Mesenchymal stem cell (in vitro differentiated cells and primary cell): ENCODE data around the gene APCDD1L.
A peak's percentile ranks its signal among the peaks of the same experiment; 100 is the strongest.

Experiments
- DNase-seq: peaks from one replicate; pipeline ENCODE4 v3.0.0-alpha.2; 2013
- H2AFZ ChIP-seq: one replicate; pipeline ENCODE4 v1.6.1; 2013; ENCODE audit warnings: low read depth, mild to moderate bottlenecking, control low read depth, inconsistent platforms, low read length, moderate library complexity
- H2AK5ac ChIP-seq: 2 replicates; pipeline ENCODE4 v1.6.1; 2013; ENCODE audit warnings: low read length, moderate library complexity, mild to moderate bottlenecking, inconsistent platforms; ENCODE audit not compliant: severe bottlenecking
- H2BK120ac ChIP-seq: one replicate; pipeline ENCODE4 v1.6.1; 2013; ENCODE audit warnings: low read depth, mild to moderate bottlenecking, inconsistent platforms, low read length, moderate library complexity
- H2BK12ac ChIP-seq, 2 experiments: one replicate each; pipeline ENCODE4 v1.6.1; 2013; ENCODE audit warnings: inconsistent platforms in 2 of 2, low read length in 2 of 2, mild to moderate bottlenecking in 2 of 2, moderate library complexity in 2 of 2, control low read depth in 1 of 2
- H2BK15ac ChIP-seq: one replicate; pipeline ENCODE4 v1.6.1; 2013; ENCODE audit warnings: mild to moderate bottlenecking, low read depth, inconsistent platforms; ENCODE audit not compliant: poor library complexity, severe bottlenecking
- H2BK5ac ChIP-seq: 2 replicates; pipeline ENCODE4 v1.6.1; 2013; ENCODE audit warnings: low read depth, mild to moderate bottlenecking, low read length, control low read depth, inconsistent platforms; ENCODE audit not compliant: poor library complexity, severe bottlenecking
- H3K14ac ChIP-seq, 2 experiments: one replicate each; pipeline ENCODE4 v1.6.1; 2013; ENCODE audit warnings: inconsistent platforms in 2 of 2, low read length in 2 of 2, control low read depth in 1 of 2, mild to moderate bottlenecking in 1 of 2, moderate library complexity in 1 of 2
- H3K18ac ChIP-seq, 2 experiments: one replicate each; pipeline ENCODE4 v1.6.1; 2013; ENCODE audit warnings: inconsistent platforms in 2 of 2, low read length in 2 of 2, control low read depth in 1 of 2, low read depth in 1 of 2, mild to moderate bottlenecking in 1 of 2
- H3K23ac ChIP-seq, 2 experiments: one replicate each; pipeline ENCODE4 v1.6.1; 2013; ENCODE audit warnings: inconsistent platforms in 2 of 2, low read length in 2 of 2, mild to moderate bottlenecking in 2 of 2, moderate library complexity in 2 of 2, control low read depth in 1 of 2
- H3K27ac ChIP-seq: 2 replicates; pipeline ENCODE4 v1.5.1; 2013; ENCODE audit warnings: mild to moderate bottlenecking, moderate library complexity, low read length, control low read depth, inconsistent platforms; ENCODE audit not compliant: poor library complexity, severe bottlenecking
- H3K27me3 ChIP-seq, 2 experiments: 2 replicates each; pipeline versions ENCODE4 v1.6.1 to v1.7.0; 2013; ENCODE audit warnings: low read length in 2 of 2, mild to moderate bottlenecking in 2 of 2, moderate library complexity in 2 of 2, control low read depth in 1 of 2, inconsistent platforms in 1 of 2; ENCODE audit not compliant: control insufficient read depth in 1 of 2, insufficient read depth in 1 of 2
- H3K36me3 ChIP-seq, 2 experiments: 2 replicates each; pipeline versions ENCODE4 v1.6.1 to v1.7.0; 2013; ENCODE audit warnings: low read length in 2 of 2, control low read depth in 1 of 2, inconsistent platforms in 1 of 2, low read depth in 1 of 2, mild to moderate bottlenecking in 1 of 2; ENCODE audit not compliant: insufficient read depth in 2 of 2, control insufficient read depth in 1 of 2
- H3K4ac ChIP-seq, 2 experiments: one replicate each; pipeline ENCODE4 v1.6.1; 2013; ENCODE audit warnings: inconsistent platforms in 2 of 2, low read length in 2 of 2, mild to moderate bottlenecking in 2 of 2, moderate library complexity in 2 of 2, control low read depth in 1 of 2, low read depth in 1 of 2
- H3K4me1 ChIP-seq: 2 replicates; pipeline ENCODE4 v1.6.1; 2013; ENCODE audit warnings: low read depth, low read length, control low read depth; ENCODE audit not compliant: control insufficient read depth, insufficient read depth
- H3K4me2 ChIP-seq: 2 replicates; pipeline ENCODE4 v1.6.1; 2013; ENCODE audit warnings: low read length, mild to moderate bottlenecking, inconsistent platforms; ENCODE audit not compliant: poor library complexity, severe bottlenecking
- H3K4me3 ChIP-seq, 2 experiments: 2 replicates each; pipeline versions ENCODE4 v1.5.1 to v1.7.0; 2013; ENCODE audit warnings: low read length in 2 of 2, mild to moderate bottlenecking in 2 of 2, control low read depth in 1 of 2, low read depth in 1 of 2; ENCODE audit not compliant: insufficient read depth in 1 of 2
- H3K79me1 ChIP-seq: replicated peaks from 2 replicates; pipeline ENCODE4 v1.6.1; 2013; ENCODE audit warnings: mild to moderate bottlenecking, control low read depth, low read length, inconsistent platforms; ENCODE audit not compliant: poor library complexity, severe bottlenecking
- H3K9ac ChIP-seq: 2 replicates; pipeline ENCODE4 v1.7.0; 2013; ENCODE audit warnings: mild to moderate bottlenecking, low read length, moderate library complexity
- H3K9me3 ChIP-seq: 2 replicates; pipeline ENCODE4 v1.7.0; 2013; ENCODE audit warnings: mild to moderate bottlenecking, low read length; ENCODE audit not compliant: control insufficient read depth
- H4K8ac ChIP-seq: one replicate; pipeline ENCODE4 v1.6.1; 2013; ENCODE audit warnings: inconsistent platforms, mild to moderate bottlenecking, low read length, moderate library complexity
- H4K91ac ChIP-seq: one replicate; pipeline ENCODE4 v1.6.1; 2013; ENCODE audit warnings: mild to moderate bottlenecking, low read length, inconsistent platforms
- WGBS: methylation state at CpG from one replicate; pipeline ENCODE4 v1.1.7; 2013; ENCODE audit warnings: mixed read lengths; 5-methylcytosine and 5-hydroxymethylcytosine counted together

Gene APCDD1L

GRCh38 chr20:58473453-58474425 lies 41.5 kb downstream of the APCDD1L start:
- no peak for DNase-seq
- Histone ChIP-seq H3K4me3 (no peak overlapping the region), H3K4me2 (no peak overlapping the region), H3K36me3 (peaks cover 0 to 3% of the 10 kb centered on the region in 2 experiments), H2AK5ac (no peak overlapping the region), H2BK5ac (no peak overlapping the region), H3K9me3 (peaks cover 22% of the 10 kb centered on the region), H3K9ac (no peak overlapping the region), H3K79me1 (no peaks in the 10 kb centered on the region), H3K18ac (no peak overlapping the region), H3K23ac (no peak overlapping the region), H2AFZ (no peak overlapping the region), H4K91ac (no peak overlapping the region), H3K4ac (peak overlapping the region in 1 of 2 experiments; percentile 17), H2BK15ac (no peak overlapping the region), H3K14ac (no peak overlapping the region), H3K4me1 (no peaks in the 10 kb centered on the region), H2BK12ac (no peak overlapping the region), H2BK120ac (no peak overlapping the region), H4K8ac (no peak overlapping the region), H3K27ac (no peak overlapping the region), H3K27me3 (peaks cover 0 to 3% of the 10 kb centered on the region in 2 experiments)
- 91% methylated on average over 13 of the region's 13 CpGs for WGBS

GRCh38 chr20:58472273-58473018 lies 42.8 kb downstream of the APCDD1L start:
- no peak overlapping the region for H4K91ac ChIP-seq
- H2AK5ac ChIP-seq = no peak overlapping the region
- H3K4me3 ChIP-seq = no peak overlapping the region
- H3K18ac ChIP-seq = no peak overlapping the region
- no peak overlapping the region for H2BK120ac ChIP-seq
- peaks cover 0 to 3% of the 10 kb centered on the region in 2 experiments for H3K27me3 ChIP-seq
- WGBS = 93% methylated on average over 20 of the region's 20 CpGs
- peaks cover 10% of the 10 kb centered on the region for H3K9me3 ChIP-seq
- H3K4me1 ChIP-seq = no peaks in the 10 kb centered on the region
- no peak overlapping the region for H2BK5ac ChIP-seq
- no peak overlapping the region for H3K9ac ChIP-seq
- H3K4ac ChIP-seq = no peak overlapping the region
- no peak overlapping the region for H2AFZ ChIP-seq
- no peak overlapping the region for H3K27ac ChIP-seq
- no peak for DNase-seq
- H3K23ac ChIP-seq = no peak overlapping the region
- no peak overlapping the region for H4K8ac ChIP-seq
- no peak overlapping the region for H2BK12ac ChIP-seq
- peaks cover 0 to 3% of the 10 kb centered on the region in 2 experiments for H3K36me3 ChIP-seq
- H3K79me1 ChIP-seq = no peaks in the 10 kb centered on the region
- no peak overlapping the region for H3K14ac ChIP-seq
- H2BK15ac ChIP-seq = no peak overlapping the region
- H3K4me2 ChIP-seq = no peak overlapping the region

GRCh38 chr20:58471193-58472164 lies 43.7 kb downstream of the APCDD1L start:
- no peak overlapping the region for H3K18ac ChIP-seq
- no peak overlapping the region for H2BK15ac ChIP-seq
- H3K23ac ChIP-seq = no peak overlapping the region
- no peak overlapping the region for H3K14ac ChIP-seq
- no peak overlapping the region for H3K4me2 ChIP-seq
- H4K91ac ChIP-seq = no peak overlapping the region
- H2BK5ac ChIP-seq = no peak overlapping the region
- no peak overlapping the region for H2BK12ac ChIP-seq
- H3K4me3 ChIP-seq = no peak overlapping the region
- H4K8ac ChIP-seq = no peak overlapping the region
- H3K27ac ChIP-seq = no peak overlapping the region
- no peak overlapping the region for H3K9ac ChIP-seq
- no peak for DNase-seq
- no peak overlapping the region for H2AFZ ChIP-seq
- H3K36me3 ChIP-seq = peaks cover 0 to 3% of the 10 kb centered on the region in 2 experiments
- WGBS = 90% methylated on average over 26 of the region's 26 CpGs
- no peaks in the 10 kb centered on the region for H3K79me1 ChIP-seq
- no peak overlapping the region for H2AK5ac ChIP-seq
- peaks cover under 1% of the 10 kb centered on the region for H3K9me3 ChIP-seq
- no peaks in the 10 kb centered on the region for H3K4me1 ChIP-seq
- no peak overlapping the region for H2BK120ac ChIP-seq
- peaks cover 0 to 3% of the 10 kb centered on the region in 2 experiments for H3K27me3 ChIP-seq
- no peak overlapping the region for H3K4ac ChIP-seq
